ENCODE data around the gene XPO1. TPM values are rescaled to one million over a fixed set of nuclear protein-coding genes. Genes with fewer than 3 reads are reported as not detected.

Gene XPO1
- total RNA-seq, 1 experiment from 2014 or later, result 272 TPM

GRCh38 chr2:61499060-61499459 lies 39.1 kb downstream of the XPO1 start:
- Mint-ChIP-seq H3K27me3 (ENCODE audit: low read depth) (no peaks in the 10 kb centered on the region), H3K4me1 (no peaks in the 10 kb centered on the region), H3K9me3 (no peaks in the 10 kb centered on the region), H3K27ac (no peak overlapping the region), H3K36me3 (peaks cover 73% of the 10 kb centered on the region), H3K4me3 (no peak overlapping the region)
- ChIA-PET CTCF (no interaction called here), POLR2A (no interaction called here)
- DNase-seq (ENCODE audit: low spot score), result no peak
- ATAC-seq, result no peak
- TF ChIP-seq PRDM15 (CRISPR knock-in tag; IDR thresholded peaks at IDR 0.05) (no peak), ATF2 (CRISPR knock-in tag; IDR thresholded peaks at IDR 0.05; ENCODE audit: borderline replicate concordance, low read depth) (no peak), ZNF512 (CRISPR knock-in tag; IDR thresholded peaks at IDR 0.05; ENCODE audit: borderline replicate concordance) (no peak), RORB (CRISPR knock-in tag; IDR thresholded peaks at IDR 0.05) (no peak), ZNF121 (CRISPR knock-in tag; IDR thresholded peaks at IDR 0.05) (no peak), NFYB (CRISPR knock-in tag; conservative IDR thresholded peaks at IDR 0.05; ENCODE audit: low read depth) (no peak), GABPB1 (CRISPR knock-in tag; IDR thresholded peaks at IDR 0.05) (no peak), ATF1 (CRISPR knock-in tag; IDR thresholded peaks at IDR 0.05) (no peak), CREB1 (CRISPR knock-in tag; IDR thresholded peaks at IDR 0.05) (no peak), MYBL2 (CRISPR knock-in tag; IDR thresholded peaks at IDR 0.05) (no peak), ARID4B (CRISPR knock-in tag; IDR thresholded peaks at IDR 0.05; ENCODE audit: borderline replicate concordance) (no peak), FOXJ3 (CRISPR knock-in tag; IDR thresholded peaks at IDR 0.05; ENCODE audit: borderline replicate concordance) (no peak), ERG (CRISPR knock-in tag; IDR thresholded peaks at IDR 0.05) (no peak), PREB (CRISPR knock-in tag; IDR thresholded peaks at IDR 0.05; ENCODE audit: borderline replicate concordance) (no peak), NR2C2 (CRISPR knock-in tag; IDR thresholded peaks at IDR 0.05) (no peak), FOXP4 (CRISPR knock-in tag; IDR thresholded peaks at IDR 0.05) (no peak), SP1 (CRISPR knock-in tag; conservative IDR thresholded peaks at IDR 0.05) (no peak), E2F5 (CRISPR knock-in tag; IDR thresholded peaks at IDR 0.05) (no peak)
